Fibroblast of peridontal ligament (primary cell): Measurements from ENCODE around the gene PPIF.

Source experiments
- DNase-seq: peaks from one replicate; pipeline ENCODE4 v3.0.0-alpha.2; 2010; ENCODE audit errors: extremely low read depth

Gene PPIF

GRCh38 chr10:79386637-79387465 lies 39.6 kb downstream of the PPIF start:
- DNase-seq: no peak

DNA sequence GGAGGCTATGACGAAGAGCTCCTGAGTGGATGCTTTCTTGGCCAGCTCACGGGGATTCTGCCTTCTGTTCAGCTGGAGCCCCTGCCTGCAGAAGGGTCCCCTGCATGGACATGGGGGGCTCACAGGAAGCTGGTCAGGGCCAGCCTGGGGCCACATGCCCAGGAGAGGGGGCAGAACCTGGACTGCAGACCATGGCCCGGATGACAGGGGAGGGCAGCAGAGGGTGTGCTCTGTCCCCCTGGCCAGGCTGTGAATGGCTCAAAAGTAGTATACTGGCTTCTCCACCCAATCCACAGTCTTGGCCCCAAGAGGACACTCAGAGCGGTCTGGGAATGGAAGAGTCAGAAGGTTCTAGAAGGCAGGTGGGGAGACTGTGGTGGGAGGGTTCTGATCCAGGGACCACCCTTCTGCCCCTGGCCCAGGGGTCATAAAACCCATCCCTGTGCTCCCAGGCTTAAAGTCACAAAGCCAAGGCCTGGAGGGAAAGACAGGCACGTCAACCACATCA lies 40.3 kb downstream of the PPIF start:
- DNase-seq: no peak

DNA sequence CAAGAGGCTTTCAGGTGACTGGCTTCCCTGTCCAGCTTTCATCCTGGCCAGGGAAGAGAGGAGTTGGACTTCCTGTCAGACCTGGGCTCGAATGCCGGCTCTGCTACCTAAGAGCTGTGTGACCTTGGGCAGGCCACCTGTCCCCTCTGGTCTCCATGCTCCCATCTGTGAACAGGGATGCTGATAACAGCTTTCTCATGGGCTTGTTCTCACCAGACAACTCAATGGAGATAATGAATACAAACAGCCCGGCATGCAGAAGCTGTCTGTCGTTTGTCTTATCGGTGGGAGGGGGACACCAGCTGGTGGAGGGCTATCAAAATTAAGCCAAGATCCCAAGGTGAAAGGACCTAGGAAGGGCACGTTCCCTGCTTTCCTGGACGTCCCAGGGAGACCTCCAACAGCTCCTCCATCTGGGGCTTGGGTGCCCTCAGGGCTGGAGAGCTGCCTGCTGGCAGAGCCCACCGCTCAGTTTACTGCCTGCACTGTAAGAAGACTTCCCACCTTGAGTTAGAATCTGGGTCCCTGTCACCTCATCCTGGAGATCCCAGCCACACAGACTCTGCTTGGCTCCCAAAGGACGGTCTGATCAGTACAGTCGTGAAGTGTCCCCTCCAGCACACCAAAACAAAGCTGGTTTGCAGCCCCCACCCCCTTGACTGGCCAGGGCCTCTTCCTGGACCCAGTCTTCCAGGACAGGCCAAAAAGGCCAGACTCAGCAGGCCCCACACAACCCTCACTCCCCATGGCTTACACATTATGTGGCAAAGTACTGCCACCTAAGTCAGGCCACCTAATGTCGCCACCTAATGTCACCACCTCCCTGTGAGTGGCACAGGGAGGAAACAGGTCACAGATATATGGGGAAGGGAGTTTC lies 40.9 kb downstream of the PPIF start:
- DNase-seq: no peak

GRCh38 chr10:79390057-79390456 lies 42.8 kb downstream of the PPIF start:
- DNase-seq: no peak

DNA sequence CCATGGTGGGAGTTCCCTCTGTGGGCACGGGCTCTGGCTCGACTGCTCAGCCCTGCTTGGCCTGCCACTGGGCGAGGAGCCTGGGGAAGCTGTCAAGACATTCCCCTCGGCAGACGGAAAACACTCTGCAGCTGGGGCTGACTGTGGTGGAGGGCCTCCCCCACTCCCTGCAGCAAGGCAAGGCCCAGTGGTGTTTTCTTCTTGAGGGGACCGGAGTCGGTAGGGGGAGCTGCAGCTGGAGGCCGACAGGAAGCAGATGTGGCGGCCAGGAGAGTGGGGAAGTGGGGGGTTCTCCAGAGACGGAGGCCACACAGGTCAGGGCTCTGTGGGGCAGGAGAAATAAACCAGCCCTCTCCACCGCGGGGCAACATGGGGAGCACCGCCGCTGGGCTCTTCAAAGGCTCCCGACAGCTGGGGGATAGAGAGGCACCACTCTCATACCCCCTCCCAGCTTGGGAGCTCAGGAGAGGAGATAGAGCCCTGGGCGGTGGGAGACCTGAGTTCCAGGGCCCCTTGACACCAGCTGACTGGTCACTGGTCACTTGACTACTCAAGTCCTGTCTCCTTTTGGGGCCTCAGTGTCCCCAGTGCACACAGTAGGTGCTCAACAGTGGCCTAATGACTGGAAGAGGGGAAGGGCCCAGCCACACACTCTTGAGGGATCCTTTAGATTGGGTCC lies 43.4 kb downstream of the PPIF start:
- DNase-seq: no peak

- DNase-seq: no peak
These were observed 44.2 kb downstream of the PPIF start for GRCh38 chr10:79391231-79392019.

DNA sequence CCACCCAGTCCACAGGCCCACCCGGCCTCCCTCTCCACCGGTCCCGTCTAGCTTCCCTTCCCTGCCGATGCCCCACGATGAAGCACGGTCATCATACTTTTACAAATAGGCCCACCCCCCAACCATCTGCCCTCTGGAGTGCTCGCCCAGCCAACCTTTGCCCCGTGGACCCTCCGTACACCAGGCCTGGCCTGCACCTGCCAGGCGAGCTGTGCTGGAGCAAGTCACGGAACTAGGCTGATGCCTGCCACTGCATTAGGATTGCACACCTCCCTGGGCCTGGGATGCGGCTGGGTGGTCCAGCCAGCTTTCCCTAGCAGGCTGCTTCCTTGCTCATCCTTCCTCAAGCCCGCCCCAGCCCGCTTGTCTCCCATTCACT lies 44.7 kb downstream of the PPIF start:
- DNase-seq: no peak

GRCh38 chr10:79392506-79393176 lies 45.4 kb downstream of the PPIF start:
- DNase-seq: no peak

- no peak for DNase-seq
These were observed 46.1 kb downstream of the PPIF start for GRCh38 chr10:79393221-79393923.

DNA sequence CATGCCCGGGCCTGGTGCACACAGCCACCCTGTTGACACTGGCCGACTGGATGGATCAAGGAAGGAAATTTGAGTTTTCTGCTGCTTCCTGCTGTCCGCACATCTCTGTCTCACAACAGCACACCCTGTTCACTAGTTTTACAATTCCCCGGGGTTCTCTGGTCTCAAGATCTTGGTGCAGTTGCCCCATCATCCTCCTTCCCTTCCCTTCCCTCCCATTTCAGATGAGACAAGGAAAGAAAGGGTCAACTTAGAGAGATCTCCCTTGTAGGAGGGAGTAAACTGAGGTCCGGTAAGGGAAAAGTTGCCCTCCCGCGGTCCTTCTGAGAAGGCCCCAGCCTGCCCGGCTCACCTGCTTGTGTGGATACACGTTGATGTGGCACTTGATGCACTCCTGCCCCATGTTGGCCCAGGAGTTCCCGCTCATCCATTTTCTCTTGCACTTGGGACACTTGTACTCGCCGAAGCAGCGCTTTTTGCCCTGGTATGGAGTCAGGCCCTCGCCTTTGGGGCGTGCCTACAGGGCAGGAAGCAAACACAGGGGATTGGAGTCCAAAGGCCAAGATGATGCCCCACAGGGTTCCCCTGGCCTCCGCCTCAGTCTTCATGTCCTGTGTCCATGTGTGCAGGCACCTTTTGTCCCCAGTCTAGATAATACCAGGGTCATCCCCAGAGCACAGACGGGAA lies 46.8 kb downstream of the PPIF start:
- no peak for DNase-seq

- no peak for DNase-seq
These were observed 47.4 kb downstream of the PPIF start for GRCh38 chr10:79394664-79395063.

DNA sequence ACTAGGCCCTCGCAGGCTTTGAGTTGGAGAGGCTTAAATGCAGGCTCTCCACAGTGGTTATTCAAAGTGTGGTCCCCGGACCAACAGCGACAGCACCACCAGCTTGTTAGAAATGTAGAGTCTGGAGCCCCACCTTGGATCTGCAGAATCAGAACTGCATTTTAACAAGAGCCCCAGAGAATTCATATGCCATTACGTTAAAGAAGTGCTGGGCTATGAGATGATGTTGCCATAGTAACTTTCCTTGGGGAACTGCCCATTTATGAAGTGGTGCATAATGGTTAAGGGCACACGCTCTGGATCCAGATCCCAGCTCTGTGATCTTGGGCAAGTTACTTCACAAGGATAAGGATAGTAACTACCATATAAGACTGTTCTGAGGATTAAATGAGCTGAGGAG lies 49.3 kb downstream of the PPIF start:
- peak; percentile 49 for DNase-seq

- no peak for DNase-seq
These were observed 49.8 kb downstream of the PPIF start for GRCh38 chr10:79397051-79397450.

GRCh38 chr10:79397575-79398303 lies 50.5 kb downstream of the PPIF start:
- no peak for DNase-seq

DNA sequence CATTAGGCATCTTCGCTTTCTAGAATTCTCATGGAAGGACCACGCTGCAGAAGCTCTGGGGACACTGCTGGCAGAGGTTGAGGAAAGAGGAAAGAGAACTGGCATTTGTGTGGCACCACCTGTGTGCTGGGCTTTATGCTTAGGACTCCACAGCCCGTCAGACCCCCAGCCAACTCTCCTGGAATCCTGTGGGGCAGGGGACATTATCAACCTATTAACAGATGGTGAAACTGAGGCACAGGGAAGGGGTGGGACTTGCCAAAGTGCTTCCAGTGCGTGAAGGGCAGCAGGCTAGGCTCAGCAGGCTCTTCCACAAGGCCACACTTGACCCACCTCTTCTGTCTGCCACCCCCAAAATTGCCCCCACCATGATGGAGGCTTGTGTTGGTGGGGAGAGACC lies 51.4 kb downstream of the PPIF start:
- DNase-seq: no peak

DNA sequence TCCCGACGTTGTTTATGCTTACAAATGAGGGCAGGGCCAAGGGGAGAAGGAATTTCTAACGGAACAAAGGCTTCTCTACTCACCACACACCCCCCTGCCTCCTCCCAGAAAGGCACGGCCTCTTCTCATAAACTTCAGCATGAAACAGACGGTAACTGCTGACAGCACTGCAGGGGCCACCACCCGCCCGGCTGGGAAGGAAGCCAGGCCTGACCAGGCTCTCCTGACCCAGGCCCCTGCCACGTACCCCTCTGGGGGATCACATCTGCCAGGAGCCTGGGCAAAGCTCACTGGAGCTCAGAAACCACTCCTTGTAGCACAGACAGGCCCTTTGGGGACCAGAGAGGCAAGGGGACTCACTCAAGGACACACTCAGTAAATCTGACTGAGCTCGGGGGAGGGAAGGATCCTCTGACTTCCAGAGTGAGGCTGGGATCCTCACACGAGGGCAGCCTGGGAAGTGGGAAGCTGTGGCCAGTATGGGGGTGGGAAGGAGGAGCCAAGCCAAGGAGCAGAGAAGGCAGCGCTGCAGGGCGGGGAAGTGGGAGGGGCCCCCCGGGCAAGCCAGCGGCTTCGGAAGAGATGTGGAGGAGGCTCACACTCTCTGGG lies 52.1 kb downstream of the PPIF start:
- DNase-seq: peak; percentile 95

DNA sequence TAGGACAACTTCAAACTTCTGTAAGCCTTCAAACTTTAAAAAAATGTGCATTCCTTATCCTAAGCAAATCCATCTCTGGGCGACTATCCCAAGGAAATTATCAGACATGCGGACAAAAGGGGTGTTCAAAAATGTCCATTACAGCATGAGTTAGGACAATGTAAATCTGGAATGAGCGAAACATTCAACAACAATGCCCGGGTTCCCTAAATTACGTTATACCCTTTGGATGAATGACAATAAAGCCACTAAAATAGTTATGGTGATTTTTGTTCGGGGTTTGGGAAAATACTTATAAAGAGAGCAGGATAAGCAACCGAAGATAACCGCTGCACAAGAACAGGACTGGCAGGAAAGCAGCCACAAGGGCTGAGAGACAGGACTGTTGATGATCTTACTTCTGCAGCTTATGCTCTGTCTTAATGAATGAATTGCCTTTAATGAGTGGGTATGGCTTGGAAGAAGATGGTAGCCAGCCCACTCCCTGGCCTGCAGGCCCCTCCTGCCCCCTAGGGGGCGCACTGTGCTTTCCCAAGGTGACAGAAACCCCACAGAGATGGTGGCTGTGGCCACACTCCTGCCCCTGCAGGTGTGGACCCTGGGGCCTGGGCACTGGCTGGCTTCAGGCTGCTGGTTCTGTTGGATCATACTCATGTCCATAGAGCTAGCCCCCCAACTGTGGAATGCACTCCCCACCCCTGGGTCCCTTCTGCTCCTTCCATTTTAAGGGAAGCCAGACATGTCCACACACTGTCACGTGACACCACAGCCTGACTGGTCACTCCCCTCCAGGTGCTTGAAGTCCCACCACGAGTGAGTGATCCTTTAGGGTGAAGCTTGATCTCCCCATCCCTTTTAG lies 53.1 kb downstream of the PPIF start:
- DNase-seq: no peak
